Hematopoietic multipotent progenitor cell treated with erythropoietin and hydrocortisone succinate and interleukin-3 and kit ligand, for 4 days (in vitro differentiated cells): ENCODE data around the gene AGRN.
"Not testable (repeated sequence)": the region's sequence is repeated elsewhere in the genome, so short reads cannot be mapped to it uniquely, and the experiment has no call there.

Experiments
- DNase-seq: peaks from one replicate; pipeline ENCODE4 v3.0.0-alpha.2; 2015

AGRN gene

DNA sequence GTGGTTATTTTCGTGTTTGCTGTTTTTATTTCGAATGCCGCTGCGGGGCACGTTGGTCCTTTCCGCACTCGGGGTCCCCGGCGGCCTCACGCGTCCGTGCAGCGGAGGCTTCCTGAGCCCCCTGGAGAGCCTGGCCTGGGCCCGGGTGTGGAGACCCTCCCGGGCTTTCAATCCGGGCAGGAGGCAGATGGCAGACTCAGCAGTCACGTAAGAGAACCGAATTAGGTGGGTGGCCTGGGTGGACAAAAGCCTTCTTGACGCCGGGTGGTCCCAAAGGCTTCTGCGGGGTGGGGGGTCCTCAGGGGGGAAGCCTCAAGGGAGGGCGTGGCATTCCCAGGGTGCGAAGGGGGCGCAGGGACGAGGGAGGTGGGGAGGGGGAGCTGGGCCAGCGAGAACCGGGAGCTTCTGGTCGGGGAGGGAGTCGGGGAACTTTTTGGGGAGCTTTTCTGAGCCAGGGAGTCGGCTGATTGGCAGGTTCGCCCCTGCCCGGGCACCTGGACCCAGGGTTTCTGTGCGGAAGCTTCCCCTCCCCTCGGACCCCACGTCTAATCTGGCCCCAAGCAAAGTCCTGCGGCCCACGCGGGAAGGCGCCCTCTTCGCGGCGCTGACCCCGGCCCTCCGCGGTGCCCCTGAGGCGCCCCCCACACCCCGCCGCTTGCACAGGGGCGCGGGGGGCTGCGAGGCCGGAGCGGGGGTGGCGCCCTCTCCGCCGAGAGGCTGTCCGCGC, 18.7 kb upstream of the AGRN start:
- no peak for DNase-seq

- DNase-seq, result no peak
Measured at GRCh38 chr1:1003618-1004419, 16.1 kb upstream of the AGRN start.

DNA sequence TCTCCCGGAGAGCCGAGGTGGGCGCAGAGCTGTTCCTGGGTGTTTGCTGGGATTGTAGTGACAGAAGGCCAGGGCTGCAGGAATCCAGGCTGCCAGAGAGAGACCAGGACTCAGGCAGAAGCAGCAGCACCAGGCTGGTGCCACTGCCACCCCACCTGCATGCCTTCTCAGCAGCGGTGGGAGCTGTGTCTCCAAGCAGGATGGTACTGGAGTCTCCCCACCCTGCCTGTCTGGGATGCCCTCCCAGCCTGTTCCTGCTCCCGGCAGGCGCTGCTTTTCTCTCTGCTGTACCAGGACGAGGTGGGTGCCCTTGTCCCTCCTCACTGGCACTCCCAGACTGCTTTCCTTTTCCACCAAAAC, 15.5 kb upstream of the AGRN start:
- DNase-seq, result no peak

GRCh38 chr1:1004780-1005697, 14.9 kb upstream of the AGRN start:
- DNase-seq, result peak; percentile 88

- DNase-seq, result no peak
Measured at GRCh38 chr1:1005774-1006304, 14.1 kb upstream of the AGRN start.

DNA sequence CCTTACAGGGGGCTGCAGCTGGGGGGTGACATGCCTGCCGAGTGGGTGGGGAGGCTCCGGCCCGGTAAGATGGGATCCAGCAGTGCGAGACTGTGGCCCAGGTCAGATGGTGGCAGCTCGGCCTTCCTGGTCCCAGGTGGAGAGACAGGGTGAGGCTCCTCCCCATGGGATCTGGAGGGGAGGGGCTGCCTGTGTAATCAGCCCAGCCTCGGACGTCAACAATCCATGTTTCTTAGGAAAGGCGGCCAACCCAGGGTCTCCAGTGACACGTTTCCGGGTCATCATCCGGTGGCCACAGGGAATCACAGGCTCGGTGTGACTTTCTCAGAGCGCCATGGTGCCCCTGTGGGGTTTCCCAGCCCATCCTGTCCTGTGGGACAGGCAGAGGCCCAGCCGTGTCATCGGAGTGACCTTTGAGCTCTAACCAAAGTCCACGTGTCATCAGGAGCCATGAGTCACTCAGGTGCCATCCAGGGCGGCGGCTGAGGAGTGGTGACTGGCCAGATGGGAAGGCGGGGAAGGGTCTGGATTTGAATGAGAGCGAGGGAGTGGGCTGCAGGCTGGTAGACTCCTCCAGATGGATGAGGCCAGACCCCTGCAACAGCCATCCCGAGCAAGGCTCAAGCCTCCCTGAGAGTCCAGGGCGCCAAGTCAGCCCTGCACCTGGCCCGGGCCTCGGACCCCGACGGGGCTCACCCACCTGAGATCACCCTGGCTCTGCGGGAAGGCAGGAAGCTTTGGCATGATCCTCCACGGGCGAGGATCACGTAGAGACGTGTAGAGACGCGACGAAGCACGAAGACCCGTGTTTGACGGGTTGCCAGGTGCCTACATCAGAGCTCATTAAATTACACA, 13.4 kb upstream of the AGRN start:
- DNase-seq, result no peak

DNA sequence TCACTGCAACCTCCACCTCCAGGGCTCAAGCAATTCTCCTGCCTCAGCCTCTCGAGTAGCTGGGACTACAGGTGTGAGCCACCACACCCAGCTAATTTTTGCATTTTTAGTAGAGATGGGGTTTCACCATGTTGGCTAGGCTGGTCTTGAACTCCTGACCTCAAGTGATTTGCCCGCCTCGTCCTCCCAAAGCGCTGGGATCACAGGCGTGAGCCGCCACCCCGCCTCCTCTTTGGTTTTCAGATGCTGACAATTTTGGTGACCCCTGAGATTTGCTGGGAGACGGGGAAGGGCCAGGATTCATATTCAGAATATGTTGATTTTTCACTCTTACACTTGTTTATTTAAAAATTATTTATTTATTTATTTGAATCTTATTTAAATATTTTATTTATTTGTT, 9.8 kb upstream of the AGRN start:
- not testable (repeated sequence) for DNase-seq

GRCh38 chr1:1011396-1011949, 8.4 kb upstream of the AGRN start:
- no peak for DNase-seq

GRCh38 chr1:1012736-1013104, 7.2 kb upstream of the AGRN start:
- DNase-seq, result not testable (repeated sequence)

GRCh38 chr1:1013105-1013921, 6.6 kb upstream of the AGRN start, which contains the start of gene ISG15:
Gene ISG15 (plus strand): TSS chr1:1013497. CDS start chr1:1013574, 77 bp downstream.
- DNase-seq, result peak; percentile 94

- DNase-seq, result no peak
Measured at GRCh38 chr1:1013922-1014648, 5.8 kb upstream of the AGRN start.

DNA sequence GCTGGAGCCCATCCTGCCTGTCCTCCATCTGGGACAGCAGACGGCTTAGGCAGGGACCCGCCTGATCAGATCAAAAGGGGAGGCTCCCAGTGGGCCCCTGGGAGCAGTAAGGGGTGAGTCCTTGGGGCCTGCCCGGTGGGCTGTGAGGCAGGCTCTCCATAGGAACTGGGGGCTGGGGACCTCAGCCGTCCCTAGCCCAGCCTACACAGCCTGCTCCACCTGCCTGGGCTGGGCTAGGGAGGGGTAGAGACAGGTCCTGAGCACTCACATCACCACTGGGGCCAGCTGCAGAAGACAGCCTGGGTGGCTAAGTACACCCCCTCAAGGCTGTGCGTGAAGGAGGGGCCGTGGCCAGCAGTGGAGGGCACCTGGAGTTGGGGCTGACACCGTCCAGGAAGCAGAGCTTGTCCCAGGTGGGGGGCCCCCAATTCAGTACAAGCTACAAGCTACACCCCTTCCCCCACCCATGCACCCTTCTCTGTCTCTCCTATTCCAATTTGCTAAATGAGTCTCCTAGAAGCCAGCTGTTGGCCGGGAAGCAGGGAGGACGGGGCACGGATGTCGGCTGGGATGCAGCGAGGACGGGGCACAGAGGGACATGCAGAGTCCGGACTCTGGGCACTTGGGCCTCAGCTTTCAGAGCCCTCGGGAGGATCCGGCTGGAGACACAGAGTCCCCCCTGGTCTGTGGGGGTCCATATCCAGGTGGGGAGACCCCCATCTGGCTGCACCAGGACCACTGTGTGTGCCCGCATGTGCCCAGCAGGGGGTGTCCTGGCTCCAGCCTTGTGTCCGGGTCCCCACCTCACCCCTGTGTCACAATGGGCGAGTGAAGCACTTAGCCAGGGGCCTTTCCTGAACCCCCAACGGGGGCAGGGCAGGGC, 4.9 kb upstream of the AGRN start:
- peak; percentile 71 for DNase-seq

DNA sequence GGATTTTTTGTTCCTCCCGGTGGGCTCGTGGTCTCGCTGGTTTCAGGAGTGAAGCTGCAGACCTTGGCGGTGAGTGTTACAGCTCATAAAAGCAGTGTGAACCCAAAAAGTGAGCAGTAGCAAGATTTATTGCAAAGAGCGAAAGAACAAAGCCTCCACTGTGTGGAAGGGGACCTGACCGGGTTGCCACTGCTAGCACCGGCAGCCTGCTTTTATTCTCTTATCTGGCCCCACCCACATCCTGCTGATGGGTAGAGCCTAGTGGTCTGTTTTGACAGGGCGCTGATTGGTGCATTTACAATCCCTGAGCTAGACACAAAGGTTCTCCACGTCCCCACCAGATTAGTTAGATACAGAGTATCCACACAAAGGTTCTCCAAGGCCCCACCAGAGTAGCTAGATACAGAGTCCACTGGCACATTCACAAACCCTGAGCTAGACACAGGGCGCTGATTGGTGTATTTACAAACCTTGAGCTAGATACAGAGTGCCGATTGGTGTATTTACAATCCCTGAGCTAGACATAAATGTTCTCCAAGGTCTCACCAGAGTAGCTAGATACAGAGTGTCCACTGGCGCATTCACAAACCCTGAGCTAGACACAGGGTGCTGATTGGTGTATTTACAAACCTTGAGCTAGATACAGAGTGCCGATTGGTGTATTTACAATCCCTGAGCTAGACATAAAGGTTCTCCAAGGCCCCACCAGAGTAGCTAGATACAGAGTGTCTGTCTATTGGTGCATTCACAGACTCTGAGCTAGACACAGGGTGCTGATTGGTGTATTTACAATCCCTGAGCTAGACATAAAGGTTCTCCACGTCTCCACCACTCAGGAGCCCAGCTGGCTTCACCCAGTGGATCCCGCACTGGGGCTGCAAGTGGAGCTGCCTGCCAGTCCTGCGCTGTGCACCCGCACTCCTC, 2.3 kb upstream of the AGRN start:
- DNase-seq, result not testable (repeated sequence)

DNA sequence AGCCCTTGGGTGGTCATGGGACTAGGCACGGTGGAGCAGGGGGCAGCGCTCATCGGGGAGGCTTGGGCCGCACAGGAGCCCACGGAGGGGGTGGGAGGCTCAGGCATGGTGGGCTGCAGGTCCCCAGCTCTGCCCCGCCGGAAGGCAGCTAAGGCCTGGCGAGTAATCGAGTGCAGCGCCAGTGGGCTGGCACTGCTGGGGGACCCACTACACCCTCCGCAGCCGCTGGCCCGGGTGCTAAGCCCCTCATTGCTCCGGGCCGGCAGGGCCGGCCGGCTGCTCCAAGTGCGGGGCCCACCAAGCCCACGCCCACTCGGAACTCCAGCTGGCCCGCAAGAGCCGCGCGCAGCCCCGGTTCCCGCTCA, 1.6 kb upstream of the AGRN start:
- DNase-seq, result not testable (repeated sequence)

- peak; percentile 88 for DNase-seq
Measured at GRCh38 chr1:1019122-1019999, 559 bp upstream of the AGRN start.

- DNase-seq, result peak; percentile 44
Measured at GRCh38 chr1:1020415-1021009, 592 bp downstream of the AGRN start.
